NCI-H187 (cell line): Measurements from ENCODE around the gene COPS7A.

Source experiments
- DNase-seq, 2 experiments: peaks; one replicate each; lab custom pipeline; 2025; lab: John Stamatoyannopoulos, UW

The COPS7A gene

GRCh38 chr12:6769666-6770065 lies 45.8 kb downstream of the COPS7A start:
- DNase-seq: no peak

- DNase-seq: no peak
Observed at GRCh38 chr12:6770094-6770493, 46.2 kb downstream of the COPS7A start.

- DNase-seq: no peak
Observed at GRCh38 chr12:6770600-6770999, 46.8 kb downstream of the COPS7A start.

GRCh38 chr12:6771091-6771495 lies 47.2 kb downstream of the COPS7A start:
- DNase-seq: no peak

GRCh38 chr12:6771509-6772330 lies 47.9 kb downstream of the COPS7A start:
- DNase-seq: no peak

GRCh38 chr12:6772331-6772695 lies 48.5 kb downstream of the COPS7A start, which contains the start of gene LAG3:
LAG3 (plus strand) TSS chr12:6772520; CDS start chr12:6772853, 333 bp downstream.
- no peak for DNase-seq

GRCh38 chr12:6772726-6773589 lies 49.1 kb downstream of the COPS7A start:
- no peak for DNase-seq

- no peak for DNase-seq
Observed at GRCh38 chr12:6773590-6774351, 49.9 kb downstream of the COPS7A start.

GRCh38 chr12:6774499-6775062 lies 50.7 kb downstream of the COPS7A start:
- DNase-seq: no peak

- DNase-seq: no peak
Observed at GRCh38 chr12:6775185-6776174, 51.6 kb downstream of the COPS7A start.

- DNase-seq: no peak
Observed at GRCh38 chr12:6777386-6777785, 53.5 kb downstream of the COPS7A start.

- DNase-seq: no peak
Observed at GRCh38 chr12:6778217-6778573, 54.3 kb downstream of the COPS7A start.

GRCh38 chr12:6778574-6779550 lies 55.0 kb downstream of the COPS7A start:
- DNase-seq: peak; percentile 91 to 93

- DNase-seq: no peak
Observed at GRCh38 chr12:6779708-6780432, 56.0 kb downstream of the COPS7A start.

GRCh38 chr12:6780573-6780972 lies 56.7 kb downstream of the COPS7A start:
- DNase-seq: no peak
